ENCODE measurements around the gene ABHD2.

The ABHD2 gene

DNA sequence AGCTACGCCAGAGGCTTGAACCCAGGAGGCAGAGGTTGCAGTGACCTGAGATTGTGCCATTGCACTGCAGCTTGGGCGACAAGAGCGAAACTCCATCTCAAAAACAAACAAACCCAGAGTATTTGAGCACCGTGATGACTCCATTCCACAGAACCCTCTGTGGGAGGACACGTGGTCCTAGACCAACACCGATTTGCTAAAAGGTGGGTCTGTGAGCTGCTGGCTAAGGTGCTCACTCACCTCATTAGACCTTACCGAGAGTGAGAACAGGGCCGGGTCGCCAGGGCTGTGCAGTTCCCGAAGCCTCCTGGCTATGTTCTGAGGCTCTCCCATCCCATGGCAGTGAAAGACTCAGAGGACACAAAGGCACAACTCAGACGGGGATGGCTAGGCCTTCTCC is 17.9 kb downstream of the ABHD2 start:
- TF ChIP-seq, protein P1, sequence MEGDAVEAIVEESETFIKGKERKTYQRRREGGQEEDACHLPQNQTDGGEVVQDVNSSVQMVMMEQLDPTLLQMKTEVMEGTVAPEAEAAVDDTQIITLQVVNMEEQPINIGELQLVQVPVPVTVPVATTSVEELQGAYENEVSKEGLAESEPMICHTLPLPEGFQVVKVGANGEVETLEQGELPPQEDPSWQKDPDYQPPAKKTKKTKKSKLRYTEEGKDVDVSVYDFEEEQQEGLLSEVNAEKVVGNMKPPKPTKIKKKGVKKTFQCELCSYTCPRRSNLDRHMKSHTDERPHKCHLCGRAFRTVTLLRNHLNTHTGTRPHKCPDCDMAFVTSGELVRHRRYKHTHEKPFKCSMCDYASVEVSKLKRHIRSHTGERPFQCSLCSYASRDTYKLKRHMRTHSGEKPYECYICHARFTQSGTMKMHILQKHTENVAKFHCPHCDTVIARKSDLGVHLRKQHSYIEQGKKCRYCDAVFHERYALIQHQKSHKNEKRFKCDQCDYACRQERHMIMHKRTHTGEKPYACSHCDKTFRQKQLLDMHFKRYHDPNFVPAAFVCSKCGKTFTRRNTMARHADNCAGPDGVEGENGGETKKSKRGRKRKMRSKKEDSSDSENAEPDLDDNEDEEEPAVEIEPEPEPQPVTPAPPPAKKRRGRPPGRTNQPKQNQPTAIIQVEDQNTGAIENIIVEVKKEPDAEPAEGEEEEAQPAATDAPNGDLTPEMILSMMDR (IDR thresholded peaks at IDR 0.05; ENCODE audit: low read depth, low read length, poor library complexity, severe bottlenecking) = no peak
- TF ChIP-seq EZH2phosphoT487 (IDR thresholded peaks at IDR 0.05; ENCODE audit: borderline replicate concordance, low read length) = no peak
- Histone ChIP-seq H3K4me3 (ENCODE audit: low read length) (no peak overlapping the region), H3K9me2 (replicated peaks; ENCODE audit: control insufficient read depth, low read length) (no peaks in the 10 kb centered on the region), H3K4me1 (ENCODE audit: control insufficient read depth, low read length) (no peaks in the 10 kb centered on the region), H3K9me3 (ENCODE audit: control insufficient read depth, insufficient read depth, low read length) (no peaks in the 10 kb centered on the region), H3K27me3 (ENCODE audit: control insufficient read depth, low read length) (no peaks in the 10 kb centered on the region), H4K20me1 (ENCODE audit: control insufficient read depth, insufficient read depth, low read depth, low read length) (no peaks in the 10 kb centered on the region), H3K79me2 (ENCODE audit: control insufficient read depth, low read length) (no peaks in the 10 kb centered on the region), H3K36me3 (ENCODE audit: control insufficient read depth, low read length) (no peaks in the 10 kb centered on the region), H3F3A (ENCODE audit: control insufficient read depth, insufficient read depth) (no peaks in the 10 kb centered on the region), H3K27ac (ENCODE audit: low read depth, low read length) (no peak overlapping the region), H3K4me2 (ENCODE audit: low read length) (no peak overlapping the region)

DNA sequence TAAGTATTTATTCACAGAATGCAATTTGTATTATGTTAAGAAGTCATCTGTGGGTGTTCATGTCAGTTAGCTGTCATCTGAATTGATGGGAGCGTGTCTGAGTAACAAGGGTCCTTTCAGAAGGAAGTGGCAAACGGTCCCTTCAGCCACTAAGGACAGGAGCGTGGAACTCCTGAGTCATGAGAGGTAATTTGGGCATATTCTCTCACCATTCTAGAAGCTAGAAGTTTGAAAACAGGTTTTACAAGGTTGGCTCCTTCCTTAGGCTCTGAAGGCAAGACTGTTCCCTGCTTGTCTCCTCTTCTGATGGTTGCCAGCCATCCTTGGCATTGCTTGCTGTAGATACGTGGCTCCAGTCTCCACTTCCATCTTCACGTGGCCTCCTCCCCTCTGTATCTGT is 19.7 kb downstream of the ABHD2 start:
- Histone ChIP-seq H3K27ac (ENCODE audit: low read depth, low read length) (no peak overlapping the region), H4K20me1 (ENCODE audit: control insufficient read depth, insufficient read depth, low read depth, low read length) (no peaks in the 10 kb centered on the region), H3K27me3 (ENCODE audit: control insufficient read depth, low read length) (no peaks in the 10 kb centered on the region), H3K9me2 (replicated peaks; ENCODE audit: control insufficient read depth, low read length) (no peaks in the 10 kb centered on the region), H3K4me2 (ENCODE audit: low read length) (no peak overlapping the region), H3K79me2 (ENCODE audit: control insufficient read depth, low read length) (no peaks in the 10 kb centered on the region), H3K4me3 (ENCODE audit: low read length) (no peak overlapping the region), H3K36me3 (ENCODE audit: control insufficient read depth, low read length) (no peaks in the 10 kb centered on the region), H3K9me3 (ENCODE audit: control insufficient read depth, insufficient read depth, low read length) (no peaks in the 10 kb centered on the region), H3F3A (ENCODE audit: control insufficient read depth, insufficient read depth) (no peaks in the 10 kb centered on the region), H3K4me1 (ENCODE audit: control insufficient read depth, low read length) (no peaks in the 10 kb centered on the region)
- TF ChIP-seq EZH2phosphoT487 (IDR thresholded peaks at IDR 0.05; ENCODE audit: borderline replicate concordance, low read length) = no peak
- TF ChIP-seq, protein P1 (IDR thresholded peaks at IDR 0.05; ENCODE audit: low read depth, low read length, poor library complexity, severe bottlenecking) = no peak

- Histone ChIP-seq H3K4me2 (ENCODE audit: low read length) (no peak overlapping the region), H3K4me3 (ENCODE audit: low read length) (no peak overlapping the region), H3K9me2 (replicated peaks; ENCODE audit: control insufficient read depth, low read length) (no peaks in the 10 kb centered on the region), H3F3A (ENCODE audit: control insufficient read depth, insufficient read depth) (no peaks in the 10 kb centered on the region), H3K36me3 (ENCODE audit: control insufficient read depth, low read length) (no peaks in the 10 kb centered on the region), H3K27me3 (ENCODE audit: control insufficient read depth, low read length) (no peaks in the 10 kb centered on the region), H3K9me3 (ENCODE audit: control insufficient read depth, insufficient read depth, low read length) (no peaks in the 10 kb centered on the region), H3K4me1 (ENCODE audit: control insufficient read depth, low read length) (no peaks in the 10 kb centered on the region), H4K20me1 (ENCODE audit: control insufficient read depth, insufficient read depth, low read depth, low read length) (no peaks in the 10 kb centered on the region), H3K79me2 (ENCODE audit: control insufficient read depth, low read length) (no peaks in the 10 kb centered on the region), H3K27ac (ENCODE audit: low read depth, low read length) (no peak overlapping the region)
- TF ChIP-seq, protein P1 (IDR thresholded peaks at IDR 0.05; ENCODE audit: low read depth, low read length, poor library complexity, severe bottlenecking) = no peak
- no peak for TF ChIP-seq EZH2phosphoT487 (IDR thresholded peaks at IDR 0.05; ENCODE audit: borderline replicate concordance, low read length)
Observed at GRCh38 chr15:89108835-89109234, 20.6 kb downstream of the ABHD2 start.

DNA sequence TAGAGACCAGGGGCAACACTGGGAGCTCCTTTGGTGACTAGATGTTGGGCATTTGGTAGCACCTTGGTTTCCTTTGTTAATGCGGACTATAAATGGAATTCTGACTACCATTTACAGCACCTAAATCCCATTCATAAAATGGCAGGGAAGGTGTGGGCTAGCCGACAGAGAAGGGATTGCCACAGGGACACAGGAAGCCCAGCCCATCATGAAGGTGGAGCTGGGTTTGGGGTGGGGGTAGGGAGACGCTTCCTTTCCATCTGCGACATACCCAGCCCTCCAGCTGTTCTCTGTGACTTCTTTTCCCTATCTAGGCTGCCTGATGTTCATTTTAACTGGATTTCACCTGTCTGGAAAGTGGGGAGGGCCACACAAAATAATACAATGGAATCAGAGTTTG is 21.0 kb downstream of the ABHD2 start:
- no peaks in the 10 kb centered on the region for H3K79me2 ChIP-seq (ENCODE audit: control insufficient read depth, low read length)
- TF ChIP-seq, protein P1 (IDR thresholded peaks at IDR 0.05; ENCODE audit: low read depth, low read length, poor library complexity, severe bottlenecking) = no peak
- no peak for TF ChIP-seq EZH2phosphoT487 (IDR thresholded peaks at IDR 0.05; ENCODE audit: borderline replicate concordance, low read length)
- H3F3A ChIP-seq (ENCODE audit: control insufficient read depth, insufficient read depth) = no peaks in the 10 kb centered on the region
- H3K9me2 ChIP-seq (replicated peaks; ENCODE audit: control insufficient read depth, low read length) = no peaks in the 10 kb centered on the region
- no peaks in the 10 kb centered on the region for H3K4me1 ChIP-seq (ENCODE audit: control insufficient read depth, low read length)
- no peak overlapping the region for H3K4me3 ChIP-seq (ENCODE audit: low read length)
- no peaks in the 10 kb centered on the region for H3K9me3 ChIP-seq (ENCODE audit: control insufficient read depth, insufficient read depth, low read length)
- H3K27me3 ChIP-seq (ENCODE audit: control insufficient read depth, low read length) = no peaks in the 10 kb centered on the region
- H4K20me1 ChIP-seq (ENCODE audit: control insufficient read depth, insufficient read depth, low read depth, low read length) = no peaks in the 10 kb centered on the region
- no peak overlapping the region for H3K4me2 ChIP-seq (ENCODE audit: low read length)
- H3K27ac ChIP-seq (ENCODE audit: low read depth, low read length) = no peak overlapping the region
- no peaks in the 10 kb centered on the region for H3K36me3 ChIP-seq (ENCODE audit: control insufficient read depth, low read length)

All from DOHH2 (cell line).